Measurements from ENCODE around the gene CFAP100.

CFAP100 gene

GRCh38 chr3:126402666-126403302, 8.1 kb downstream of the CFAP100 start:
- Mint-ChIP-seq H3K4me3 (no peak overlapping the region), H3K27ac (no peak overlapping the region), H3K4me1 (peaks cover 5% of the 10 kb centered on the region), H3K36me3 (ENCODE audit: low read depth) (no peaks in the 10 kb centered on the region), H3K9me3 (no peaks in the 10 kb centered on the region), H3K27me3 (ENCODE audit: low read depth, poor library complexity) (peaks cover 11% of the 10 kb centered on the region)
- TF ChIP-seq, protein P1, sequence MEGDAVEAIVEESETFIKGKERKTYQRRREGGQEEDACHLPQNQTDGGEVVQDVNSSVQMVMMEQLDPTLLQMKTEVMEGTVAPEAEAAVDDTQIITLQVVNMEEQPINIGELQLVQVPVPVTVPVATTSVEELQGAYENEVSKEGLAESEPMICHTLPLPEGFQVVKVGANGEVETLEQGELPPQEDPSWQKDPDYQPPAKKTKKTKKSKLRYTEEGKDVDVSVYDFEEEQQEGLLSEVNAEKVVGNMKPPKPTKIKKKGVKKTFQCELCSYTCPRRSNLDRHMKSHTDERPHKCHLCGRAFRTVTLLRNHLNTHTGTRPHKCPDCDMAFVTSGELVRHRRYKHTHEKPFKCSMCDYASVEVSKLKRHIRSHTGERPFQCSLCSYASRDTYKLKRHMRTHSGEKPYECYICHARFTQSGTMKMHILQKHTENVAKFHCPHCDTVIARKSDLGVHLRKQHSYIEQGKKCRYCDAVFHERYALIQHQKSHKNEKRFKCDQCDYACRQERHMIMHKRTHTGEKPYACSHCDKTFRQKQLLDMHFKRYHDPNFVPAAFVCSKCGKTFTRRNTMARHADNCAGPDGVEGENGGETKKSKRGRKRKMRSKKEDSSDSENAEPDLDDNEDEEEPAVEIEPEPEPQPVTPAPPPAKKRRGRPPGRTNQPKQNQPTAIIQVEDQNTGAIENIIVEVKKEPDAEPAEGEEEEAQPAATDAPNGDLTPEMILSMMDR (IDR thresholded peaks at IDR 0.05): no peak
- no peak for DNase-seq

- no peak overlapping the region for H3K27ac Mint-ChIP-seq
- H3K4me3 Mint-ChIP-seq: no peak overlapping the region
- H3K9me3 Mint-ChIP-seq: no peaks in the 10 kb centered on the region
- H3K4me1 Mint-ChIP-seq: peaks cover 5% of the 10 kb centered on the region
- peaks cover 20% of the 10 kb centered on the region for H3K27me3 Mint-ChIP-seq (ENCODE audit: low read depth, poor library complexity)
- TF ChIP-seq, protein P1 (IDR thresholded peaks at IDR 0.05): no peak
- DNase-seq: no peak
- H3K36me3 Mint-ChIP-seq (ENCODE audit: low read depth): no peaks in the 10 kb centered on the region
These were observed 11.9 kb downstream of the CFAP100 start for GRCh38 chr3:126406389-126407296.

DNA sequence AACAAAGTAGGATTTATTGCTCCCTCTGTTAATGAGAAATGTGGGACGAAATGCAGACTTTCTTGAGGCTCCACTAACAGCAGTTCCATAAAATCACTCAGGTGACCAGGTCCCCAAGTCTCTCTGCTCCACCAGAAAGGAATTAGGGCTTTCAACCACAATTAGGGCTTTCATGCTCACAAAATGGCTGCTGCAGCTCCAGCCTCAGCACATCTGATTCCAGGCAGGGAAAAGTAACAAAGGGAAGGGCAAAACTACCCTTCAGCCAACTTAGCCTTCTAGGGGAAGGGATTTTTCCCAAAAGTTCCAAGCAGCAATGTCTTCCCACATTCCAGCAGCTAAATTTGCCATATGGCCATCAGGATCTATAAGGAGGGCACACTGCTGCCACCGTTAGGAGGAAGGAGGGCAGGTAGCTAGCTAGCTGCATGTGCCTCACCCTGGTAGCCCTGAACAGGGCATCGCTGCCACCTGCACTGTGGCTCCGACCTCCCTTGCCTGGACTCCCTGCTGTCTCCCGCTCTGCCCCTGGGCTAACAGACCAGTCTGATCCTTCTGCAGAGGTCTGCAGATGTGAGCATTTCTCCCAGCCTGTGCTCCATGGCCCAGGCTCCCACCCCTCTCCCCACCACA, 12.8 kb downstream of the CFAP100 start:
- no peaks in the 10 kb centered on the region for H3K36me3 Mint-ChIP-seq (ENCODE audit: low read depth)

DNA sequence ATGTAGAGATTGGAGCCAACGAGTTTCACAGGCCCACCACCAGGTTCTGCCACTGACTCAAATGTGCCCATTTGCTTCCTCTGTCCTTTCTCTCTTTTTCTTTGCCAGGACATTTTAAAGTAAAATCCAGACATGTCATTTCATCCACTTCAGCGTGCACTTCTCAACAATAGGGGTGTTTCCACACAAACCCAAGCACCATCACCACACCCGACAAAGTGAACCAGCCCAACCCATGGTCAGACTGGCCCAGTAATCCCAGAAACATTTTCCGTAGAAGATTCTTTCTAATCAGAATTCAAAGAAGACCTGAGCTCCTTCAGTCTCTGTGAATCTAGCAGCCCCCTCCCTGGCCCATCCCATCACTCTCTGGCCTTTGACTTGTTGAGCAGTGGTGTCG, 13.4 kb downstream of the CFAP100 start:
- TF ChIP-seq, protein P1 (IDR thresholded peaks at IDR 0.05): no peak
- Mint-ChIP-seq H3K9me3 (no peaks in the 10 kb centered on the region), H3K4me3 (no peak overlapping the region), H3K36me3 (ENCODE audit: low read depth) (no peaks in the 10 kb centered on the region), H3K27ac (no peak overlapping the region), H3K4me1 (no peaks in the 10 kb centered on the region), H3K27me3 (ENCODE audit: low read depth, poor library complexity) (peaks cover 19% of the 10 kb centered on the region)
- no peak for DNase-seq

More for the DNA sequence above, 12.8 kb downstream of the CFAP100 start:
- no peak for DNase-seq
- Mint-ChIP-seq H3K27ac (no peak overlapping the region), H3K4me3 (no peak overlapping the region), H3K27me3 (ENCODE audit: low read depth, poor library complexity) (peaks cover 24% of the 10 kb centered on the region), H3K4me1 (no peaks in the 10 kb centered on the region), H3K9me3 (no peaks in the 10 kb centered on the region)
- TF ChIP-seq, protein P1 (IDR thresholded peaks at IDR 0.05): no peak

DNA sequence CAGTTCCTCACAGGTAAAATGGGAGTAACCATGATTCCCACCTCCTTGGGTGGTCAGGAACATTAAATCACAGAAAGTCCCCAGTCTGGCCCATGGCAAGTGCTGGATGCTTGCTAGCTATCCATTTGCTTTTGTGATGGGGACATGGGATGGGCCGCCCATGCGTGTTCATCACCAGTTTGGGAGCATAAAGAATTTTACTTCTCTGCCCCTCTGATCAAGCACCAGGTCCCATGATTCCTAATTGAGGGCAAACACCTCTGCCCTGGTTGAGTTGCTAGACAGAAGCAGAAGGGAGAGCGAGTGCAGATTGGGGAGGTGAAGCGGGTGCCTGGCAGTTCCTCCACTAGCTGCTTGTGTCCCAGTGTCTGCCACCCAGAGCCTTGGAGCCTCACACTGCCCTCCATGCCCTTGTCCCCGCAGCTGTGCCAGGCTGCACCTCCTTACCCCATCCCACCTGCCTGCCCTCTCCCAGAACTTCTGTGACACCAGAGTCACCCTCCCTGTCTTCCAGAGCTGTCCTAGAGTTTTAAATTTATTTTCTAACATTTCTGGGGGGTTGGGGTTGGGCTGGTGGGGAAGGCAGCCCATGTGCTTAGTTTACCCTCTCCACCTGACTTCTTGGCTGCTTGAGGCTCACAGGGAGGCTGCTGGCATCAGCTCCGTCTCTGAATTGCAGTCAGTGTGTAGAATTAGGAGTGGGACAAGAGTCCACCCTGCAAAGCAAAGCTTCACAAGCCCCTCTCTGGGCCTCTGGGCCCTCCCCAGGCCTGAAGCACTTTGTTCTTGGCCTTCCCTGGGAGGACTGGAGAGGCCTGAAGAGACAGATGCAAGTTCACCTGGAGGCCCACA, 18.4 kb downstream of the CFAP100 start:
- Mint-ChIP-seq H3K27me3 (ENCODE audit: low read depth, poor library complexity) (peaks cover 23% of the 10 kb centered on the region), H3K4me1 (peaks cover 6% of the 10 kb centered on the region), H3K4me3 (no peak overlapping the region), H3K36me3 (ENCODE audit: low read depth) (no peaks in the 10 kb centered on the region), H3K27ac (no peak overlapping the region), H3K9me3 (no peaks in the 10 kb centered on the region)
- TF ChIP-seq, protein P1 (IDR thresholded peaks at IDR 0.05): no peak
- DNase-seq: no peak

Measured in nephron progenitor cell (in vitro differentiated cells).